Adrenal gland (tissue), 12 donors: Measurements from ENCODE around the gene ARHGEF3. TPM values are rescaled to one million over a fixed set of nuclear protein-coding genes. Genes with fewer than 3 reads are reported as not detected.

ENCODE experiments used
- DNase-seq, 7 donors: peaks; one replicate each; pipeline ENCODE4 v3.0.0-alpha.2; 2019 to 2020
- H3K27ac ChIP-seq, 5 donors: fragments of 200-600 bp; sonication (generic) in 4 of 5; 1 replicate in 3 of 5; 2 replicates in 2 of 5; pipeline versions ENCODE4 v1.5.1 to v1.8.0; 2016 to 2020; ENCODE audit warnings: mild to moderate bottlenecking in 1 of 5
- H3K27me3 ChIP-seq: fragments of 200-600 bp; 2 replicates; pipeline ENCODE4 v1.8.0; 2021
- H3K36me3 ChIP-seq, 2 donors: fragments of 200-600 bp; replicated peaks in 1 of 2; 1 replicate in 1 of 2; 2 replicates in 1 of 2; pipeline versions ENCODE4 v1.5.1 to v1.8.0; 2018 to 2022
- H3K4me1 ChIP-seq, 2 donors: fragments of 200-600 bp; replicated peaks in 1 of 2; 1 replicate in 1 of 2; 2 replicates in 1 of 2; pipeline versions ENCODE4 v1.5.1 to v1.8.0; 2018 to 2021
- H3K4me3 ChIP-seq, 4 donors: fragments of 200-600 bp; sonication (generic) in 3 of 4; one replicate each; pipeline ENCODE4 v1.5.1; 2016 to 2018
- H3K9me3 ChIP-seq, 3 donors: fragments of 200-600 bp; sonication (generic) in 1 of 3; replicated peaks in 1 of 3; 1 replicate in 2 of 3; 2 replicates in 1 of 3; pipeline versions ENCODE4 v1.5.1 to v1.8.0; 2016 to 2021
- POLR2A ChIP-seq, 2 donors: fragments of 450-650 bp; IDR thresholded peaks; one replicate each; pipeline ENCODE4 v1.6.1; 2017; ENCODE audit warnings: antibody characterized with exemption in 2 of 2, mild to moderate bottlenecking in 2 of 2, moderate library complexity in 1 of 2
- WGBS, 4 donors: extraction: QIAGEN DNeasy Blood & Tissue Kit in 2 of 4; methylation state at CpG; one replicate each; pipeline versions ENCODE4 v1.1.5 to v1.1.7; 2013 to 2017; 5-methylcytosine and 5-hydroxymethylcytosine counted together
- intact Hi-C, 2 donors: fragments of 100-400 bp; cut with DNase I; formaldehyde crosslinking; loops; one replicate each; pipeline versions ENCODE4 v1.14.1 to v1.15.0; 2022 to 2023
- polyA plus RNA-seq, 3 donors: library from polyadenylated mRNA; stranded (reverse); fragments of 200-250 nt in 2 of 3; fragments of 350-450 nt in 1 of 3; fragmentation: Illumina TruSeq in 1 of 3; extraction: RNeasy Lipid Tissue Mini Kit (QIAGEN cat#74804) in 1 of 3; gene quantifications; one replicate each; pipeline ENCODE4 v1.2.3, GENCODE V29; 2013 to 2014
- total RNA-seq, 9 donors: library from RNA; depleted of rRNA in 4 of 9; stranded (reverse); fragments of >200 nt in 4 of 9; fragments of 120-200 nt in 1 of 9; fragmentation: NEBNext Ultra II Directional in 1 of 9; extraction: Animal tissue kit (Norgen Biotek cat#: 25700) in 1 of 9; gene quantifications; one replicate each; pipeline versions ENCODE4 v1.1.0 to v1.2.4, GENCODE V29; 2013 to 2023
- TF ChIP-seq, protein P1 (sequence below), 6 experiments: fragments of 450-650 bp in 4 of 6; fragments of 200-600 bp in 2 of 6; sonication (generic) in 1 of 6; IDR thresholded peaks; 1 replicate in 5 of 6; 2 replicates in 1 of 6; pipeline versions ENCODE4 v1.5.1 to v1.8.0; 2016 to 2021; ENCODE audit warnings: antibody characterized with exemption in 6 of 6, mild to moderate bottlenecking in 2 of 6, moderate library complexity in 1 of 6
- donor health status: healthy with polysubstance abuse.
- donor health status: Bipolar disorder and iron deficiency.
- donor health status: DM: yes; HTN: yes; CAD: no.
- donor health status: DM: no; HTN: no; CAD: no.
- donor health status: DM: no; HTN: no; CAD: no.
- donor health status: DM: yes; HTN: yes; CAD: no.

ARHGEF3 gene
- total and polyA plus RNA-seq, 12 donors, result 26.6 to 122 (median 61.7) TPM

GRCh38 chr3:56742887-56743286, 58.9 kb downstream of the ARHGEF3 start:
- Histone ChIP-seq H3K4me3 (no peak overlapping the region), H3K27ac (no peak overlapping the region), H3K36me3 (peaks cover 0 to 54% of the 10 kb centered on the region in 2 donors), H3K9me3 (no peaks in the 10 kb centered on the region), H3K27me3 (no peaks in the 10 kb centered on the region), H3K4me1 (peaks cover 0 to 2% of the 10 kb centered on the region in 2 donors)
- 70 to 88% (median 77%) methylated on average over 3 of the region's 3 CpGs for WGBS, 4 donors
- TF ChIP-seq POLR2A (IDR thresholded peaks at IDR 0.05), result no peak
- TF ChIP-seq, protein P1, sequence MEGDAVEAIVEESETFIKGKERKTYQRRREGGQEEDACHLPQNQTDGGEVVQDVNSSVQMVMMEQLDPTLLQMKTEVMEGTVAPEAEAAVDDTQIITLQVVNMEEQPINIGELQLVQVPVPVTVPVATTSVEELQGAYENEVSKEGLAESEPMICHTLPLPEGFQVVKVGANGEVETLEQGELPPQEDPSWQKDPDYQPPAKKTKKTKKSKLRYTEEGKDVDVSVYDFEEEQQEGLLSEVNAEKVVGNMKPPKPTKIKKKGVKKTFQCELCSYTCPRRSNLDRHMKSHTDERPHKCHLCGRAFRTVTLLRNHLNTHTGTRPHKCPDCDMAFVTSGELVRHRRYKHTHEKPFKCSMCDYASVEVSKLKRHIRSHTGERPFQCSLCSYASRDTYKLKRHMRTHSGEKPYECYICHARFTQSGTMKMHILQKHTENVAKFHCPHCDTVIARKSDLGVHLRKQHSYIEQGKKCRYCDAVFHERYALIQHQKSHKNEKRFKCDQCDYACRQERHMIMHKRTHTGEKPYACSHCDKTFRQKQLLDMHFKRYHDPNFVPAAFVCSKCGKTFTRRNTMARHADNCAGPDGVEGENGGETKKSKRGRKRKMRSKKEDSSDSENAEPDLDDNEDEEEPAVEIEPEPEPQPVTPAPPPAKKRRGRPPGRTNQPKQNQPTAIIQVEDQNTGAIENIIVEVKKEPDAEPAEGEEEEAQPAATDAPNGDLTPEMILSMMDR (IDR thresholded peaks at IDR 0.05), result no peak
- no peak for DNase-seq
- intact Hi-C loops, result no loop called here

DNA sequence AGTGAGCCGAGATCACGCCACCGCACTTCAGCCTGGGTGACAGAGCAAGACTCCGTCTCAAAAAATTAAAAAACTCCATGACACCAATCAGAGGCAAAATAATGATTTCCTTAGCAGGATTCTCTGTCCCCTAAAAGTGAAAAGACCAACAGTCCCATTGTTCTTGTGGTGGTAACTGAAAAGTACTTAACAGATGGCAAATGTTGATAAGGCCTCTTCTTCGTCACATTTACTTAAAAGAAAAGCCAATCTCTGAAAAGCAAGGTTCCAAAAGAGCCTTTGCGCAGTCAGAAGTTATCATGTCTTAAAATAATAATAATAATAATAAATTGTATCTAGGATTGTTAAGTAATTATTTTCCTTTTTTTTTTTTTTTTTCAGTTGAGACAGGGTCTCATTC, 62.7 kb downstream of the ARHGEF3 start:
- Histone ChIP-seq H3K36me3 (peaks cover 0 to 39% of the 10 kb centered on the region in 2 donors), H3K4me1 (no peaks in the 10 kb centered on the region), H3K9me3 (no peaks in the 10 kb centered on the region), H3K27ac (no peak overlapping the region), H3K4me3 (no peak overlapping the region), H3K27me3 (no peaks in the 10 kb centered on the region)
- TF ChIP-seq, protein P1 (IDR thresholded peaks at IDR 0.05), result no peak
- TF ChIP-seq POLR2A (IDR thresholded peaks at IDR 0.05), result no peak
- intact Hi-C loops, result no loop called here
- no peak for DNase-seq
- WGBS, 4 donors, result 92 to 100% (median 94%) methylated on average over 6 of the region's 6 CpGs

DNA sequence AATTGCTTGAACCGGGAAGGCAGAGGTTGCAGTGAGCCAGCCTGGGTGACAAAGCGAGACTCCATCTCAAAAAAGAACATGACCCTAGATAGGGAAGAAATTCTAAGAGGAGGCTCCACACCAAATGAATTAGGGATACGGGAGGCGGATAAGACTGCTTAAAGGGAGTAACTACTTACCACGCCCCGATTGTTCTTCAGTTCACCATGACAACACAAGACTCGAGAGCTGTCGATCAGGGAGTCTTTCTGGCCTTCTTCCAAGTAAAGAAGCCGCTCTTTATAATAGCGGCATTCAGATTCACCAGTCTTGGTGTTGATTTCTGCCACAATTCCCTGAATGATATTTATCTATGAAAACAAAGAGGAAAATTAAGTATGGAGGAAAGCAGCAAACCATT, 64.7 kb downstream of the ARHGEF3 start:
- intact Hi-C loops, result no loop called here
- Histone ChIP-seq H3K4me3 (no peak overlapping the region), H3K9me3 (no peaks in the 10 kb centered on the region), H3K27ac (no peak overlapping the region), H3K27me3 (no peaks in the 10 kb centered on the region), H3K36me3 (peaks cover 0 to 38% of the 10 kb centered on the region in 2 donors), H3K4me1 (no peaks in the 10 kb centered on the region)
- TF ChIP-seq POLR2A (IDR thresholded peaks at IDR 0.05), result no peak
- TF ChIP-seq, protein P1 (IDR thresholded peaks at IDR 0.05), result no peak
- 92 to 97% (median 96%) methylated on average over 10 of the region's 10 CpGs for WGBS, 4 donors
- no peak for DNase-seq

DNA sequence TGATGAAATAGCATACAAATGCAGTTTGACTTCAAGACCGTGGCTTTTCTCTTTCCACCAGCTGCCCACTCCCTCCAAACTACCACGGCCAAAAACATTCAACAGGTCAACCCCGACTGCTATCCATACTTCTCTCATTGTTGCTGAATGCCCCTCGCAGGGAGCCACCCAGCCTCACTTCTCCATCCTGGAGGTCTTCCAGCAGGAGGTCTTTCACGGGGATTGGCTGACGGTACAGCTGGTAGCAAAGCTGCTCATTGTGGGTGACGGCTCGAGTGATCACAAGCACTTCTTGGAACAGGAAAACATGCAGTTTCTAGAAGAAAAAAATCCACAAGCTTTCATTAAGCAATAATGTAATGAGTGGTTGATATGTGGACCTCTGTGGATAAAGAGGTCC, 69.6 kb downstream of the ARHGEF3 start:
- H3K27me3 ChIP-seq, result no peaks in the 10 kb centered on the region
- H3K4me1 ChIP-seq, result no peaks in the 10 kb centered on the region
- H3K4me3 ChIP-seq, result no peak overlapping the region
- 86 to 97% (median 92%) methylated on average over 8 of the region's 8 CpGs for WGBS, 4 donors
- intact Hi-C loops, result no loop called here
- H3K36me3 ChIP-seq, result peaks cover 0 to 73% of the 10 kb centered on the region in 2 donors
- no peak for DNase-seq
- no peaks in the 10 kb centered on the region for H3K9me3 ChIP-seq
- H3K27ac ChIP-seq, result no peak overlapping the region
- TF ChIP-seq POLR2A (IDR thresholded peaks at IDR 0.05), result no peak
- TF ChIP-seq, protein P1 (IDR thresholded peaks at IDR 0.05), result no peak
